Left renal pelvis (tissue), 4 donors: ENCODE measurements around the gene ZNRD2. TPM values are rescaled to one million over a fixed set of nuclear protein-coding genes. Genes with fewer than 3 reads are reported as not detected.
"Not testable (repeated sequence)": the region's sequence is repeated elsewhere in the genome, so short reads cannot be mapped to it uniquely, and the experiment has no call there.

Source experiments
- DNase-seq, 4 donors: peaks; one replicate each; pipeline ENCODE4 v3.0.0-alpha.2; 2013; ENCODE audit warnings: low read depth in 4 of 4, low spot score in 3 of 4
- polyA plus RNA-seq, 4 donors: library from polyadenylated mRNA; unstranded; fragments of 120-200 nt; gene quantifications; one replicate each; pipeline ENCODE4 v1.2.1, GENCODE V29; 2013; ENCODE audit not compliant: insufficient read length in 4 of 4

Gene ZNRD2
- polyA plus RNA-seq, 4 donors, result 43.7 to 60.9 (median 56.4) TPM

DNA sequence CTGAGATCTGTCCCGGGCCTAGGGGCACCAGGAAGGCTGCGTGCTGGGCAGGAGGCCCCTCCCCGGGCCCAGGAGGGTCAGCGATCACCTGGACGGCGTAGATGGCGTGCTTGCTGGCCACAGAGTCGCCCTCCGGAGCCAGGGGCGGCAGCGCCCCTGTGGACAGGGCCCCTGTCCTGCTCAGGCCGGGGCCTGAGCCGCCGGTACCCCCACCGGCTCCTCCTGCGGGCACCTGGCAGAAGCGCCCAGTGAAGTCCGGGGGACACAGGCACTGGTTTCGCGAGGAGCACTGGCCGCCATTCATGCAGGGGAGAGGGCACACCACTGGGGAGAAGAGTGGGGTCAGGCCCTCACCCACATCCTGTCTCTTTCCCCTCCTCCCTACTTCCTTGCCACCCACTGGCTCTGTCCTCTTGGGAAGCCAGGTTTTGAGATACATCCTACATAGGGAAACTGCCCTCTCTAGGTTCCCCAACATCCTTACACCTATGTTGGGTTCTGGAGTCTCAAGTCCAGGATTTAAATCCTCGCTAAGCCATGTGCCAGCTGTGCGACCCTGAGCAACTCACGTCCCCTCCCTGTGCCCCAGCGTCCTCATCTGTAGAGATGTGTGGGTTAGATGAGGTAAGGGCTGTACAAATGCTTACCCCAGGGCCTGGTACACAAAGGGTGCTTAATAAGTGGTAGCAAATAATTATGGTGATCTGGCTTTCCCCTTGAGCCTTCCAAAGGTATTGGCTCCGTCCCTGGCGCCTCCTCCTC lies 16.0 kb upstream of the ZNRD2 start:
- DNase-seq, result no peak

DNA sequence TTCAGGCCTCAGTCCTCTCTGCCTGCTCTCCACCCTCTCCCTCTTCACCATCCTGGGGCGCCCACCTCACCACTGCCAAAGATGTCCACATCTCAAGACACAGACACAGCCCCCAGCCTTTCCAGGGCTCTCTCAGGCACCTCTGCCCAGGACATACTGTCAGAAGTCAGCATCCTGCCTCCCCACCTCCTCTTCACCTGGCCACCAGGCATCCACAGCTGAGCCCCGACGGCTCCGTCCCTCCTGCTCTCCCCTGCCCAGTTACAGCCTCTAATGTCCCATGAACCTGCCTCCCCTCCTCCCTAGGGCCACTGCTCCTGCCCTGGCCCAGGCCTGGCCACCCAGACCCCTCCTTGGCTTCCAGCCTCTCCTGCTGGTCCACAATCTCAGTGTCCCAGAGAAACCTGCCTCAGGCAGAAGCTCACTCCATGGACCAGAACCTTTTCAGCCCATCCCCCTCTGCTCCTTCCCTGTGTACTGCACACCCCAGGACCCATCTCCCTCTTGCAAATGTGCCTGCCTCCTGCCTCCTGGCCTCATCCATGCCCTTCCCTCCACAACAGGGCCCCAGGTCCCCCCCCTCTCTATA lies 15.3 kb upstream of the ZNRD2 start:
- no peak for DNase-seq

GRCh38 chr11:65555693-65556231 lies 14.5 kb upstream of the ZNRD2 start:
- no peak for DNase-seq

GRCh38 chr11:65556470-65557279 lies 13.6 kb upstream of the ZNRD2 start:
- DNase-seq, result no peak

GRCh38 chr11:65557280-65558001 lies 12.8 kb upstream of the ZNRD2 start:
- no peak for DNase-seq

- DNase-seq, result no peak
Observed at GRCh38 chr11:65558002-65558929, 12.0 kb upstream of the ZNRD2 start, which contains the start of gene LTBP3. TSS of gene LTBP3 (minus strand) at chr11:65558359. CDS start at chr11:65557959, 400 bp downstream.

GRCh38 chr11:65558930-65559509 lies 11.3 kb upstream of the ZNRD2 start:
- no peak for DNase-seq

- DNase-seq, result no peak
Observed at GRCh38 chr11:65559535-65559934, 10.7 kb upstream of the ZNRD2 start.

- no peak for DNase-seq
Observed at GRCh38 chr11:65559951-65560537, 10.2 kb upstream of the ZNRD2 start.

- no peak for DNase-seq
Observed at GRCh38 chr11:65560555-65561418, 9.5 kb upstream of the ZNRD2 start.

DNA sequence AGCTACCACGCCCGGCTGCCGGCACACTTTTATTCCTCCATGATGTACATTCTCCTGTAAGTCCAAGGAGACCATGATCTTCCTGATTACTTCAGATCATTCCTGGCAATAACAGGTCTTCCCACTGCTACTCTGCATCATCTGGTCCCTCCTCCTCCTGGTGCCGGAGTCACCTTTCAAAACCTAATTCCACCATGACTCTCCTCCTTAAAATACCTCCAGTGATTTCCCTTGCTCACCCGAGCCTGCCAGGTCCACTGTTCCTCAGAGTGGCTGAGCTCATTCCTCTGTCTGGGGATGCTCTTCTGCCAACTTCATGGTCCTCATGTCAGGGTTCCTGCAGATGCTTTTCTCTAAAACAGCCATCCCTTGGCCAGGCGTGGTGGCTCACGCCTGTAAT lies 8.3 kb upstream of the ZNRD2 start:
- no peak for DNase-seq

GRCh38 chr11:65562788-65563187 lies 7.5 kb upstream of the ZNRD2 start:
- no peak for DNase-seq

GRCh38 chr11:65563601-65564000 lies 6.7 kb upstream of the ZNRD2 start:
- no peak for DNase-seq

- DNase-seq, result not testable (repeated sequence)
Observed at GRCh38 chr11:65564879-65565559, 5.3 kb upstream of the ZNRD2 start.

DNA sequence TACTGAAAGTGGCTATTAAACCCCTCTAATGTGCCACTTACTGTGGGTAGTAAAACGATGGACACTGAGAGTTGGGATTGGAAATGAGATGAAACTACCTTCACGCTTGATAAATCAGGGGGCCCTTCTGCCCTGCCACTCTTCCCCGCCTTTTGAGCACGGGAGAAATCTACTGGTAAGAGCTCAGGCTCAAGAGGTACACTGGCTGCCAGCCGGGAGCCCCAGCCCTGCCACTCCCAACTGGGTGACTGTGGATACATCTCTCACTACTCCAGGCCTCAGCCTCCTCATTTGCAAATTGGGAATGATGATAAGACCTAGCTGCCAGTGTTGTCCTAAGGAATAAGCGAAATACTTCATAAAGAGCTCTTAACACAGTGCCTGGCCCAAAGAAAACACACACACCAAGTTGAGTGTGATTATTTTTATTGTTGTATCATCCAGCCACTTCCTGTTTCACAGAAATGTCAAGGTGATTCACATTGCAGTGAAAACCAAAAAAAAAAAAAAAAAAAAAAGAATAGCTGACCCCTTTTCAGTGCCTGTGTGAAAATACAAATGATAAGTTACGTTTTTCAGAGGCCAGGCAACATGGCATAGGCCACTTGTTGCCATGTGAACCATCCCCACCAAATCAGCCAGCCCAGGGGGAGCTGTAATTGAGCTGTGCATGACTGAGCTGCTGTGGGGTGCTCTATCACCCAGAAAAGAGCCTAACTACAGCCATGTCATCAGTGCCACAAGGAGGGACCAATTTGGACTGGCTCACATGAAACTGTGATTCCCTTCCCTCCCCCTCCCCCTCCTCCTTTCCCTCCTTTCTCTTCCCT lies 4.4 kb upstream of the ZNRD2 start:
- DNase-seq, result no peak
